GM19240 (cell line): ENCODE measurements around the gene NR4A1.

Experiments
- DNase-seq: peaks from one replicate; pipeline ENCODE4 v3.0.0; 2011; ENCODE audit warnings: low spot score; ENCODE audit not compliant: insufficient read length

Gene NR4A1

DNA sequence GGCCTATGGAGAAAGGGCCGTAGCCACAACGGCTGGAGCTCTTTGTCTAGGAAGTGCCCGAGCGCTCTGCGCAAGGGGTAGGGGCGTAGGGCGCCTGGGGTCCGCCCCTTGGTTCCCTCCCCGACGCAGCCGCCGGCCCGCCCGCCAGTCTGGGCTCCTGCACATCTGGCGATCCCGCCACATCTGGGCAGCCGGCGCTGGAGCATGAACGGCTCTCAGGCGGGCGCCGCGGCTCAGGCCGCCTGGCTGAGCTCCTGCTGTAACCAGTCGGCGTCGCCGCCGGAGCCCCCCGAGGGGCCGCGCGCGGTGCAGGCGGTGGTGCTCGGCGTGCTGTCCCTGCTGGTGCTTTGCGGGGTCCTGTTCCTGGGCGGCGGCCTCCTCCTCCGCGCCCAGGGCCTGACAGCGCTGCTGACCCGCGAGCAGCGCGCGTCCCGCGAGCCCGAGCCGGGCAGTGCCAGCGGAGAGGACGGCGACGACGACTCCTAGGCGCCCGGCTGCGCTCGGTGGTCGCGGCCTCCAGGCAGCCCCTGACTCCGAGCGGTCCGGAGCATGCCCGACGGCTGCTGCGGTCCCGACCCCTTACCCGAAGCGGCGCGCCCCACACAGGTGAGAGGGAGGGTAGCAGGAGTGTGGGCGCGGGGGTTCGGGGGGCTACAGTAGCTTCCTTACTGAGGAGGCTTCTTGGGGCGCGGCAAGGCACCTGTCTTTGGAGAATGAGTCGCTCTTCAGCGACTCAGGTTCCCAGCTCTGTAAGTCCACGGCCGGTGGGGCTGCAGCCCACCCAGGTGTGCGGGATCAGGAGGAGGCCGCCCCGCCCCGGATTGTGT lies 28.5 kb downstream of the NR4A1 start, which contains the start of gene SMIM41:
Gene SMIM41, plus strand, starts transcription at position 129 of the 827 bp plus-strand sequence. Its CDS starts 76 bp downstream, at position 205.
- no peak for DNase-seq

DNA sequence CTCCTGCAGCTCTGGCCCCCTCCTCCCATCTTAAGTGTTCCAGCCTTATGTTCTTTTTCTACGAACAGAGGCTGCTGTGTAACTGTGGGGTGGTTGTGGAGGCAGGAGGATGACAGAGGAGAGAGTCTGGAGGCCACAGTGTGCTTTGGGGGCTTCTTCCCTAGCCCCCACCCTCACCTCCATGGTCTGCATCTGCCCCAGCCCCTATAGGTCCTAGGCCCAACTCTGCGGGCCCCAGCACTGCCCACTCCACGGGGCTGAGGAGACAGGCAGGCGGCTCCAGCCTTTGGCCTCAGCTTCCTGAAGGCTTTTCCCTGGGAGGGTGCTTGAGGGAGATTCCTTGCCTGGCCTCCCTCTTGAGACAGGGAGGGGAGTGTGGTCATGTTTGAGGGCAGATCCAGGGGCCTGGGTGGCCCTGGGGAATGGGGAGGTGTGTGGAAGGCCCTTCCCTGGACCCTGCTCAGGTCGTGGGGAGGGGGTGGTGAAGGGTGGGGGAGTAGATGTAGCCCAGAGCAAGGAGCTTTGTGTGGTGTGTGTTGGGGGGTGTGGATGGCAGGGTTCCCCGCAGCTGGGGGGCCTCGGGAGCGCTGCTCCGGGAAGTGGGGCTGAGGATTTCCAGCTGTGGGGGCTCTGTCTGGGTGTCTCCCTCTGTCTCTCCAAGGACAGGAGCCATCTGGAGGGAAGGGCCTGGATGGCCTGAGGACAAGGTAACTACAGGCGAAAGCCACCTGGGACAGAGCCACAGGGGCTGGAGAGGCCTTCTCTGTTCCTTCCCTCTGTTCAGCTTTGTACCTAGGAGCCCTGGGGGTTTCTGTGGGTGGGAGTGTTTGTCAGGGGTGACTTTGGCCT lies 29.4 kb downstream of the NR4A1 start:
- no peak for DNase-seq

DNA sequence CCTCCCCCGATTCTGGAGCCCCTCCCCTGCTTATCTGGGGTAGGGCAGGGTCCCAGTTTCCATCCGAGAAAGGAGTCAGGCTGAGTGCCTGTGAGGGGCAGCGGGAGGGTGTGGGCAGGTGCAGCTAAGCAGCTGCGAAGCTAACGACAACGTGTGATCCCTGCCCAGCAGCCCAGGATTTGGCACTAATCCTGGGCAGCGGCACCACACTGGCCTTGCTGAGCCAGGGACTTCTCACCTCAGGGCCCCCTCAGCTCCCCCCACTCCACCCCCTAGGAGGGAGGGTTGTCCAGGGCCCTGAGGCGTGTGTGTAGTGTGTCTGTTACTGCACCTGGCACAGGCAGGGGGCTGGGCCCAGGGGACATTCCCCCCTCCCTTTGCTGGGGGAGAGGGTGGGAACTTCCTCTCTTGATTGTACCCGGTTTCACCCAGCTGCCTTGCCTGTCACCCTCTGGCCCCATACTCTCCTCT lies 30.1 kb downstream of the NR4A1 start:
- peak; percentile 52 for DNase-seq

DNA sequence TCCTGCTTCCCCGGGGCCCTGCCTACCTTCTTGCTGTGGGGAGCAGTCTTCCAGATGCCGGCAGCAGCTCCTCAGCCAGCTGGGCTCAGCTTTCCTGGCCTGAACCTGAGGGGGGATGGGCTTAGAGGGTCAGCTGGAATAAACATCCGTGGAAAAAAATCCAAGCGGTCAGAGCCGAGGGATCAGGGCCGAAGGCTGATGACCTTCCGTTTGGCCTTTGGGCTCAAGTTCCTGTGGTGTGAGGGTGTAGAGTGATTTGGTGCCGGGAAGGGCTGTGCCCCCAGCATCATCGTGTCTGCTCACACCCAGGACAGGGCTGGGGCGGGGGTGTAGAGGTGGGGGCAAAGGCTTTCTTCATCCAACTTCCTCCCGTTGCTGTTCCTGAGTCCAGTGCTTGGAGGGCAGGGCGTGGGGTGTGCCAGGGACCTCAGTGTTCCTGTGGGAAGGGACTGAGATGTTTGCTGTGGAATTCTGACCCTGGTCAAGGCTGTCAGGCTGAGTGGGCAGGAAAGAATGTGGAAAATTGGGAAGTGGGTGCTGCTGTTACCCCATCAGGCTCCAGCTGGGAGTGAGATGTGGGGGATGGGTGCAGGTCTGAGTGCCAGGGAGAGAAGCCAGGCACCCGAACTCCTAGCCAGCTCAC lies 30.9 kb downstream of the NR4A1 start:
- no peak for DNase-seq

DNA sequence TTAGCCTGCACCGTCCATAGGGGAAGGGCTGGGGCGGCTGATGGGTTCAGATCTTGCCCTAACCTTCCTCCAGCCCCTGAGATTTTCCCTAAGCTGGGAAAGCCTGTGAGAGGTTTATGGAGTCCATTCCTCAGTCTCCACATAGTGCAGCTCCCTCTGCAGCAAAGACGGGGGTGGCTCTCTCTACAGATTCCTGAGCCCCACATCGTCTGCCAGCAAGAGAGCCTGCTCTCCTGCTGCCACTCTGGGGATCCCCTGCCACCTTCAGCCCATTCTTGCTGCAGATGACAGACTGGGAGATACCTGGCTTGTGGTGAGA lies 31.4 kb downstream of the NR4A1 start:
- DNase-seq: no peak

DNA sequence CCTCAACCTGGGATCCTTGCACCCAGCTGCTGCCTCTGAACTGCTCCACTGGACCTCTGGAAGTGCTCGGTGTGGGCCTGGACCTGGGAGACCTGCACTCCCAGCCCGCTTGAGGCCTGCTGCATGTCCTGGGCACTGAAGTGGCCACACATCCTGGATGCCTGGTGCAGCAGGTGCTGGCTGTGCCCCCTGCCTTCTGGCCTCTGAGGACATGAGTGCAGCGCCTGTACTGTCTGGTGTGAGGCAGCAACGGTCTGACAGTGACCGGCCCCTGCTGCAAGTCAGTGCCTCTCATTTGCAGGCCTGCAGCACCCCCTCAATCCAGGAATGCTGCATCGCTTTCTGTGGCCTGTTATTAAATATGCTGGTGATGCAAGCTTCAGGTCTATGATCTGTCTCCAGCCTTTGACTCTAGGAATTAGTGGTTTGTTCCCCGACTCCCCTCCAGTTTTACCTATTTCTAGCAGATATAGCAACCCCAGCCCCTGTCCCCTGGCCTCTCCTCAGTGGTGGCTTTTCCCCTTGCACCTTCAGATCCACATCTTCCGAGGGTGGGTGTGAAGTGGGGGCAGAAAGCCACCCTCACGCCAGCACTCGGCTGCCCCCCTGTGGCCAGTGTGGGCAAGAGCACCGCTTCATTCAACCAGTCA lies 31.9 kb downstream of the NR4A1 start:
- DNase-seq: peak; percentile 94

DNA sequence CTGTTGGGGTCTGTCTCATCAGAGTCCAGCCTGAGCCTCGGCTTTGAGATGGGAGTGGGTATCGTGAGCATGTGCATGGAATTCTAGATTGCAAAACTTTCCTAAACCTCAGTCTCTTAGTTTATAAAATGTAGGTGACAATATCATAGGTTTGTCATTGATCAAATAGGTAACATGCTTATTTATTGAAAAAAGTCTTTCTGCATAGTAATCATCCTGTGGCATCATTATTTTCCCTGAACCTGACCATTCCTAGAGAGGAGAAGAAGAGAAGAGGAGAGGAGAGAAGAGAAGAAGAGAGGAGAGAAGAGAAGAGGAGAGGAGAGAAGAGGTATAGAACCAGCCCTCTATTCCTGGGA lies 32.4 kb downstream of the NR4A1 start:
- no peak for DNase-seq

DNA sequence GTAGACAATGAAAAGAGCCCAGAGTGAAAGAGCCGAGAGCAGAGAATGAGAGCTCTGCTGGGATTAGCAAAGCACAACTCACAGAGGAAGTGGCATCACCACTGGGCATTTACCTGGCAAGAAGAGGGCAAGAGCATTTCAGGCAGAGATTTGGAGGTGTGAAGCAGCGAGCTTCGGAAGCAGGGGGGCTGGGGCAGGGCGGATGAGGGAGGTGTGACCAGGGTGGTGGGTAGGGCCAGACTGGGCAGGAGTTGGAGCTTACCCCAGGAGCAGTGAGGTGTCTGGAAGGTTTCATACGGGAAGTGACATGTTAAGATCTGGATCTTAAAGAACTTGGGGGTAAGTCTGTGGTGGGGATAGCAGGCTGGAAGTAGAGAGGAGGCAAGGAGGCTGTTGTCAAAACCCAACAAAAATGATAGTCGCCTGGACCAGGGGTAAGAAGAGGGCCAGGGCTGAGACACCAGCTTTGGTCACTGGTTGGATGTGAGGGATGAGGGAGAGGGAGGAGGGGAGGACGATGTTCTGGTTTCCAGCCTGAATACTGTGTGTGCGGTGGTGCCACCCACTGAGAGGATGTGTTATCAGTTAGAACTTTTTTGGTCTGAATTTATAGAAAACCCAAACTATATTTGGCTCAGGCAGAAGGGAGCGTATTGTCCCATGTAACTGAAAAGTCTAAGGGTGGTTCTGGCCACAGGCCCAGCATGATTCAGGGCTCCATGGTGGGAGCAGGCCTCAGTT lies 33.4 kb downstream of the NR4A1 start:
- no peak for DNase-seq

DNA sequence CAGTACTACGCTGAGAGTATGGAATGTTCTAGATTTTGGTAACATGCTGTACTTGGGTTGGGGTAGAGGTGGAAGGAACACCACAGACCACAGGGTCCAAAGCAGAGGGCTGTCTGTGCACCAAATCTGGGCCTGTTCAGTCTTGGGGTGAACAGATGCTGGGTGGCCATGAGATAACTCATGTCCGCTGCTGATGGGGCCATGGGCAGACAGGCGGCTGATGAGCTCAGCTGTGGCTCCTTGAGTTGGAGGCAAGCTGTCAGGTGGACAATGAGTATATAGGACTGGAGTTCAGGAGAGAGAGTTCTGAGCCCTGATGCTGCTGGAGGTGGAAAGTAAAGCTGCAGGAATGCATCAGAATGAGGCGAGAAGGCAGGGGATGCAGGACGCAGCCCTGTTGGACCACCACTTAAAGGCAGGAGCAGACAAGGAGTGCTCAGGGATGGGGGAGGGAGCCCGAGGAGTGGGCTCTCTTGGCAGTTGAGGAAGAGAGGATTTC lies 34.5 kb downstream of the NR4A1 start:
- no peak for DNase-seq

DNA sequence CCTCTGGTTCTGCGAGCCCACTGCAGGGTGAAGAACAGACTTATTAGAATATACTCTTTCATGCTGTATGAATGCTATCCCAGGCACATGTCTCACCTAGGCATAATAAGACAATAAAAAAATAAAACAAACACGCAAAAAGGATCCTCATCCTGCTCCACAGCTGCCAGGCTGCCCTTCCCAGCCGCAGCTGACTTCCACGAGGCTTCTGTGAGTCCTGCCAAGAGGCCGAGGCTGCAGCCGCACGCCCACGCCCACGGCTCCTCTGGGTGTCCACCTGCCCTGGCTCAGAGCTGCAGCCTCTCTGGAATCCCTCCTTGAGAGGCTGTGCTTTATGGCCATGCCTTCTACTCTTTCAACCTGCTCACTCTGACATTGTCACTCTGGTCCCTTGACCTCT lies 35.1 kb downstream of the NR4A1 start:
- no peak for DNase-seq

DNA sequence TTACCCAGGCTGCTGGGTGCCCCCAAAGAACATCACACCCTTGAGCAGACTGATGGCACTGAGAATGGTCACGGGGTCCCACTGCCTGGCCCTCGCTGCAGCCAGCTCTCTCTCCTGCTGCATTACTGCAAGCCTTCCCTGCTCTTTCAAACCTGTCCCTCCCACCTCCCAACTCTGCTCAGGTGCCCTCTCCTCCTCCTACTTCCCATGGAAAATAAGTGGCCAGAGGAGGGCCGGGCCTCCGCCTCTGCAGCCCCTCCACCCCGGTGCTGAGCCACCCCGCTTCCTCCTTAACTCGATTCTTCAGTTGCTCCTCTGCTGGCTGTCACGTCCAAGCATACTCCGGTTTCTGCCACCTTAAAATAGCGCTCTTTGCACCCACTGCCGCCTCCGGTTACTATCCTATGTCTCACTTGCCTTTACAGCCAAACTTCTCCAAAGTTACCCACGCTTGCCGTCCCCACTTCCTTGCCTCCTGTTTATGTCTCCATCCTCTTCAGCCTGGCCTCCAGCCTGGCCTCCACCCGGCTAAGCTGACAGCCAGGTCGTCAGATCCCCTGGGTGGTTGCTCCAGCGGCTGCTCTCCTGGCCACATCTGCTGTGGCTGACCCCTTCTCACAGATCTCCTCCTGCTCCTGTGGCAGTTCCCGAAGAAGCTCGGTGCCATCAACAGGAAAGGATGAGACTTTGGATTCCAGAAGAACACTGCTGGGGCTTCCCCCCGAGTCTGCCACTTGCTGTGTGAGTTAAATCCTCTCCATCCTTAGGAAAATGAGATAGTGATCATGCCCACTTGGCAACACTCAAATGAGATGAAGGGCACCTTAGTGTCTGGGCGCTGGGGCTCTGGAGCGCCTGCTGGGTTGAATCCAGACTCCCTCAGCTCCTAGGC lies 35.9 kb downstream of the NR4A1 start:
- no peak for DNase-seq

DNA sequence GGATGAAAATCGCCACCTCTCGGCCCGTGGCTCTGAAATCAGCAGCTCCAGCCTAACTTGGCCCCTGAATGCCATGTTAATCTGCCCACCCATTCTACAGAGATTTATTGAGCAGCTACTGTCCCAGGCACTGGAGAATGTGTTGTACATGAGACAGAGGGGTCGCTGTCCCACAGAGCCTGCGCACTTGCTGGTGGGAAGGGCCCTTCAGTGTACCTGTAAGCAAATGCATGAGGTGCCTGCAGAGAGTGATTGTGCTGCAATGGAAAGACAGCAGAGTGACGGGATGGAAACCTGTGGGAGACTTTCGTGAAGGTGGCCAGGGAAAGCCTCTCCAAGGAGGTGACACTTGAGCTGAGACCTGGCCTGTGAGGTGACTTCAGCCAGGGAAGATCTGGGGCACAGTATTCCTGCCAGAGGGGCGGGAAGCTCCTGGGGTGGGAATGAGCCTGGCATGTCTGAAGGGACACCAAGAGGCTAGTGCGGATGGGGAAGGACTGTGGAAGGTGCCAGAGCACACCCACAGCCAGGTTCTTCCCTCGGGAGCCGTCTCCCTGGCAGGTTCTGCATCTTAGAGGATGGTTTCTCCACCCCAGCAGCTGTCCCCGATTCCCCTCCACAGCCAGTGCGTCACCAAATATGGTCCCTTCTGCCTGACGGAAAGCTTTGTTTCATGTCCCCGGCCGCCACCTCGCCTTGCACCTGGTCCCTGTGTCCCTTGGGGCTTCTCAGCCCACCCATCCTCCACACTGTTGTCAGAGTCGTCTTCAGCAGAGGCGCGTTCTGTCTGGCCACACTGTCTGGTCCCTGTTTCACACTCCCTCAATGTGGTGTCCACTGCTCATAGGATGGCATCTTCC lies 36.9 kb downstream of the NR4A1 start:
- no peak for DNase-seq

DNA sequence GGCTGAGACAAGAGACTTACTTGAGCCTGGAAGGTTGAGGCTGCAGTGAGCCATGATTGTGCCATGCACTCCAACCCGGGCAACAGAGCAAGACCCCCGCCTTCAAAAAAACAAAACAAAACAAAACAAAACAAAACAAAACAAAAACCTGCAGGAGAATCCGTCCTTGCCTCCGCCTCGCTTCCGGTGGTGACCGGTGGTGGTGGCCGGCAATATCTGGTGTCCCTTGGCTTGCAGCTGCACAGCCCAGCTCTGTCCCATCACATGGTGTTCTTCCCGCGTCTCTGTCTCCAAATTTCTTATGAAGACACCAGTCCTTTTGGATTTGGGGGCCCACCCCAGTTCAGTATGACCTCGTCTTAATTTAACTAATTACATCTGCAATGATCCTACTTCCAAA lies 38.2 kb downstream of the NR4A1 start:
- DNase-seq: no peak

DNA sequence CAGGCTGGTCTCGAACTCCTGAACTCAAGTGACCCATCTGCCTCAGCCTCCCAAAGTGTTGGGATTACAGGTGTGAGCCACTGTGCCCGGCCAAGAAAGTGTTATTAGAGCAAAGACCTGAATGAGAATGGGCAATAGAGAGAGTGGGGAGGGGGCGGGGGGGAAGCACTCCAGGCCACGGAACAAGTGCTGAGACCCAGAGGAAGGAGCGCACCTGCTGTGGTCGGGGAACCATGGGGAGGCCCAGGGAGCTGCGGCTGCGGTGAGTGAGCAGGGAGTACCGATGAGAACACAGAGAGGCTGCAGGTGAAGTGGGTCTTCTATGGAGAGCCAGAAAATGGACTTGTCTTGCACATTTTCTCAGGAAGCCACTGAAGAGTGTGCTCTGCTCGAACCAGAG lies 39.0 kb downstream of the NR4A1 start:
- DNase-seq: no peak

DNA sequence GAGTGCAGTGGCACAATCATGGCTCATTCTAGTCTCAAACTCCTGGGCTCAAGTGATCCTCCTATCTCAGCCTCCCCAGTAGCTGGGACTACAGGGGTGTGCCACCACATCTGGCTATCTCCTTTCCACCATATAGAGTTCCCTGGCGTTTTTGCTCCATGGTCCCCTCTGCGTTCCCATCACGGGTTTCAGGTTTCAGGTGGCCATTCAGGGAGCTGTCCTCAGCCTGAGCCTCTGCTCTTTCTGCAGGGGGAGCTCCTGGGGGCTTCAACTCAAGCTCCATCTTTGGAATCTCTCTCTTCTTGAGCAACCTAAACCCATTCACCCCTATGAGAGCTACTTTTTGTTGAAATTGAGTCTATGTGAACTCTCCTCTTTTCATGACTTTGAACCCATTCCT lies 39.8 kb downstream of the NR4A1 start:
- DNase-seq: no peak

DNA sequence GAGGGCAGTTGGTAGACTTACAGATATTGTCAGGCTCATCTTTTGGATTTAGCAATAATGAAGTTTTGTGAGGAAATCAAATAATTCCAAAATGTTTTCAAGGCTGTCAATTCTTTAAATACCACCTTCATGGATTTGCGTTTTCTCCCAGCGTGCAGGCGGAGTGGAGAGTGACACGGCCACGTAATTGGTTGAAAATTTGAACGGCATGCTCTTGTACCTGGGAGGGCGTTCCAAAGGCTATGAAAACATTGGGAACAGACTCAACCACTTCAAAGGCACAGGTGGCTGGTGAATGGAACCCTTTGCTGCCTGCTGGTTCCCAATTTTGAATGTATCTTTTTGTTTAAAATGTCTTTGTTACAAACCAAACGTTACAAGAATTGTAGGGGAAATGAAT lies 40.6 kb downstream of the NR4A1 start:
- DNase-seq: no peak

DNA sequence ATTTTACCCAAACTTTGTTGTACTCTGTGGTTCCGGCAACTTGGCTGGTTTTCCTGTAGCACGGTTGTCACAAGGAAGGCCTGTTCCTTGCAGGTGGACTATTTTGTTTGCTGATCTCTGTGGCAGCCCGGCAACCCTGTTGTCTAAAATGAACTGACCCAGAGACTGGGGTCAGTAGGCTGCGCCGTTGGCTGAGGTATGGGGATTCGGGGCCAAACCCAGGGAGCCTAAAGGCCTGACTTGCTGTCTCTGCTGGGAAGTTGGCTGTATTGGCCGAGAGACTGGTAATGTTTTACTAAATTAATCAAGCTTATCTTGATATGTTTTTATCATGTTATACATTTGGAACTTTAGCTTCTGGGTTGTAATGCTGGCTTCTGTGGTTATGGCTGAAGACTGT lies 42.1 kb downstream of the NR4A1 start:
- DNase-seq: no peak

DNA sequence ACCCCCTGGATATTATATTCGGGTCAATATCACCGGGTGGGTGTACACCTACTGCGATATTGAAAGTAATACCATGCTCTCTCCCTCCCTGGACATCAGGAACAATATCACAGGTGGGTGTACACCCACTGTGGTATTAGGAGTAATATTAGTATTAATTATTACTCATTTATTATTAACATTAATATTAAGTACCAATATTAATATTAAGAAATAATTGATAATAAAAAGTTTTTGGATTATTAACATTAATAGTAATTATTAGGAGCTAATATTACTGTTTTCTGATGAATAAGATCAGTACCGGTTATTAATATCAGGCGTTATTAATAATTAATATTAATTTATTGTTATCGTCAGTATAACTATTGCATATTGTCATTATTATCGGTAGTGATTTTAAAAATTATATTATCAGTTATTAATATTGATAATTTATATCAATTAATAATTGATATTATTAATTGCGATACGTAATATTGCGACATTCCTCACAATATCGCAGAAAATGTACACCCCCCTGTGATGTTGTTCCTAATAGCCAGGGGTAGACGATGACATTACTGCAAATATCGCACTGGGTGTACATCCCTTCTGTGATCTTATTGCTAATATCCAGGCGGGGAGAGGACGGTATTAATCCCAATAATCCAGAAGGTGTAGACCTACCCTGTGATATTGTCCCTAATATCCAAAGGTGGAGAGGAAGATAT lies 45.2 kb downstream of the NR4A1 start:
- DNase-seq: no peak
